AG04449 (cell line): ENCODE results near the gene MAP4K5.
A peak's percentile ranks its signal among the peaks of the same experiment; 100 is the strongest.

ENCODE experiments used
- CTCF ChIA-PET: fragments of 350-600 bp; formaldehyde crosslinking; extraction: SDS; loops from one replicate; lab custom pipeline; 2021; ENCODE audit warnings: antibody characterized with exemption; lab: Yijun Ruan, JAX
- POLR2A ChIA-PET: fragments of 400-600, 350-600 bp; formaldehyde crosslinking; extraction: SDS; loops from one replicate; lab custom pipeline; 2020; ENCODE audit warnings: antibody characterized with exemption, inconsistent platforms; lab: Yijun Ruan, JAX
- DNase-seq: peaks from one replicate; pipeline ENCODE4 v3.0.0-alpha.2; 2010; ENCODE audit warnings: low read depth, low spot score
- H3K4me3 ChIP-seq: 2 replicates; pipeline ENCODE4 v1.5.1; 2011; ENCODE audit warnings: low read depth, mild to moderate bottlenecking, control low read depth, low read length
- TF ChIP-seq, protein P1 (sequence below): IDR thresholded peaks from one replicate; pipeline ENCODE4 v1.5.1; 2011; ENCODE audit warnings: mild to moderate bottlenecking, moderate library complexity, low read length, control low read depth, inconsistent platforms; ENCODE audit not compliant: insufficient read depth; ENCODE audit errors: missing control alignments

The MAP4K5 gene

DNA sequence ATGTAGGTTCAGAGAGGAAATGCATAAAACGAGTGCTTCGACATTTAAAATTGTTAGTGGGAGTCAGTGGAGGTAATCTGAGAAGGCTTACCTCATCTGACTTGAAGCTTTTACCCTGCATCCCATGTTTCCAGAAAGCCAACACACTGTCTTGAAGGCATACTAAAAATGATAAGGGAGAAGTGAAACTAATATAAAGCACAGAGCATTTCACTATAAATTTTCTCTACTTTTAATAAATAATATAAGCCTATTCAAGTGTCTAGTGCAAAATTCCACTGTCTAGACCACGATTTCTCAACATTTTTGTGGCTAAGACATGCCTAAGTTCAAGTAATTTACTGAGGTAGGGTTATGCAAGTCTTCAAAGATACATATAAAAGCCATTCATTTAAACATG, 106.6 kb downstream of the MAP4K5 start:
- ChIA-PET POLR2A (no interaction called here), CTCF (interaction anchor here (1.0 to 2.7 kb wide), 2 partner anchors 8 to 105 kb away, joined by 3 to 10 read pairs; no protein-coding TSS in a partner anchor)
- H3K4me3 ChIP-seq: no peak overlapping the region
- TF ChIP-seq, protein P1, sequence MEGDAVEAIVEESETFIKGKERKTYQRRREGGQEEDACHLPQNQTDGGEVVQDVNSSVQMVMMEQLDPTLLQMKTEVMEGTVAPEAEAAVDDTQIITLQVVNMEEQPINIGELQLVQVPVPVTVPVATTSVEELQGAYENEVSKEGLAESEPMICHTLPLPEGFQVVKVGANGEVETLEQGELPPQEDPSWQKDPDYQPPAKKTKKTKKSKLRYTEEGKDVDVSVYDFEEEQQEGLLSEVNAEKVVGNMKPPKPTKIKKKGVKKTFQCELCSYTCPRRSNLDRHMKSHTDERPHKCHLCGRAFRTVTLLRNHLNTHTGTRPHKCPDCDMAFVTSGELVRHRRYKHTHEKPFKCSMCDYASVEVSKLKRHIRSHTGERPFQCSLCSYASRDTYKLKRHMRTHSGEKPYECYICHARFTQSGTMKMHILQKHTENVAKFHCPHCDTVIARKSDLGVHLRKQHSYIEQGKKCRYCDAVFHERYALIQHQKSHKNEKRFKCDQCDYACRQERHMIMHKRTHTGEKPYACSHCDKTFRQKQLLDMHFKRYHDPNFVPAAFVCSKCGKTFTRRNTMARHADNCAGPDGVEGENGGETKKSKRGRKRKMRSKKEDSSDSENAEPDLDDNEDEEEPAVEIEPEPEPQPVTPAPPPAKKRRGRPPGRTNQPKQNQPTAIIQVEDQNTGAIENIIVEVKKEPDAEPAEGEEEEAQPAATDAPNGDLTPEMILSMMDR: no peak
- peak; percentile 49 for DNase-seq

DNA sequence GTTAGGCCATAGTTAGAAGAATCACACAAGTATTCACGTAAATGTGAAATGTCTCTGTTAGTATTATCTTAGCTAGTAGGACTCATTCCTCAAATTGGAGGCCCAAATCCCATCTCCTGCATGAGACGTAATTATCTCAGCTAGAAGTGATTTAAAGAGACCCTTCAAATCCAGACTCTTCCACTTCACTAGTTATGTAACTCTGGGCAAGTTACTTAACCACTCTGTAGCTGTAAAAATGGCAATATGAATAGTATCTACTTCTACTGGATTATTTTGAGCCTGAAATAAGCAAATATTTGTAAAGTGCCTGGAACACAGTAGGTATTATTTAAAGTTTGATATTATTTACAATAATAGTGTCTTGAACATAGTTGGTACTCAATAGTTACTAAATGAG, 107.3 kb downstream of the MAP4K5 start:
- CTCF ChIA-PET: interaction anchor here (2.7 kb wide), 1 partner anchor 104 kb away, joined by 10 read pairs; no protein-coding TSS in a partner anchor

DNA sequence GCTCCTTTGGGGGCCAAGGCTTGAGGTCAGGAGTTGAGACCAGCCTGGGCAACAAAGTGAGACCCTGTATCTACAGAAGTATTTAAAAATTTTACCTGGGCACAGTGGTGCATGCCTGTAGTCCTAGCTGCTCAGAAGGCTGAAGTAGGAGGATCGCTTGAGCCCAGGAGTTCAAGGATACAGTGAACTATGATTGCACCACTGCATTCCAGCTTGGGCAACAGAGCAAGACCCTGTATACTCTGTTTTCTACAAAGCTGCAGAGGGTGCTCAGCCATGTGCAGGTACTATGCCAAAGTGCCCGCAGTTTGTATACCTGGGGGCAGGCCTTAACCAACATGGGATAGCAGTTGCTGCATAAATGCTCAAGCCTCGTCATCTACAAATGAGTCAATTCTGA, 108.8 kb downstream of the MAP4K5 start:
- CTCF ChIA-PET: interaction anchor here (1.1 to 1.3 kb wide), 2 partner anchors 81 to 105 kb away, joined by 3 read pairs; no protein-coding TSS in a partner anchor

More for the DNA sequence above, 107.3 kb downstream of the MAP4K5 start:
- no peak for DNase-seq
- POLR2A ChIA-PET: no interaction called here
- TF ChIP-seq, protein P1: no peak
- H3K4me3 ChIP-seq: no peak overlapping the region

DNA sequence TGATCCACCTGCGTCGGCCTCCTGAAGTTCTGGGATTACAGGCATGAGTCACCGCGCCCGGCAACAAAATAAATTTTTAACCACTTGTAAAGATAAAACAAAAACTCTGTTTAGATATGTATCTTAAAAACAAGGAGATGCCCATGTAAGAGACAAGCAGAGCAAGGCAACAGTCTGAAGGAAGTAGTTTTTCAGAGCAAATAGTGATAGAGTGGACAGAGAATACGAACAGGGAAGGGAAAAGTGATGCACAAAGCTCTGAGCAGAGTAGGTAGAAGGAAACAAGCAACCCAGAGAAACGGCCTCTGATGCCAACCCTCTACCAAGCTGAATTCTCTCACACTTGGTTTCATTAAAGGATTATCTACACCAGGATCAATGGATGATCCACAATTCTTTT, 110.9 kb downstream of the MAP4K5 start:
- H3K4me3 ChIP-seq: no peak overlapping the region
- TF ChIP-seq, protein P1: no peak
- no peak for DNase-seq
- POLR2A ChIA-PET: no interaction called here
- CTCF ChIA-PET: interaction anchor here (1.3 kb wide), 1 partner anchor 101 kb away, joined by 5 read pairs; no protein-coding TSS in a partner anchor

More for the DNA sequence above, 108.8 kb downstream of the MAP4K5 start:
- TF ChIP-seq, protein P1: no peak
- H3K4me3 ChIP-seq: no peak overlapping the region
- POLR2A ChIA-PET: no interaction called here
- no peak for DNase-seq

DNA sequence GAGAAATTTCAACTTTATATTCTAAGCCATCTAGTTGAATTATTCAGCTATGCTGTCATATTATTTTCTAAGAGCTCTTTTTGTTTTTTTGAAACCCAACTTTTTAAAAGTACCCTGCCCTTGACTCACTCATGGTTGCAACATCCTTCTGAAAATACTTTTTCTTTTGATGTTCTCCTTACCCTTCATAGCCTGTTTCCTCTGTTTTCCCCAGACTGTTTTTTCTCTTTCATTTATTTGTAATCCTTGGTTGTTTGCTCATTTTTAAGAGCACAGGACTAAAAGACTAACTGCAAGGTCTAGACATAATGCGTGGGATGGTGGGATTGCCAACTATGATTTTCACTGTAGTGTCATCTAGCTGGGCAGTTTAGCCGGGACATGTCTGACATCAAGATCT, 114.5 kb downstream of the MAP4K5 start:
- no peak for DNase-seq
- no peak overlapping the region for H3K4me3 ChIP-seq
- ChIA-PET POLR2A (interaction anchor here (0.6 kb wide), 1 partner anchor 23 kb away, joined by 3 read pairs; no protein-coding TSS in a partner anchor), CTCF (interaction anchor here (0.6 to 2.5 kb wide), 5 partner anchors 8 to 132 kb away, joined by 3 to 6 read pairs (median 4); partner anchors contain the start of gene MAP4K5)
- TF ChIP-seq, protein P1: no peak

DNA sequence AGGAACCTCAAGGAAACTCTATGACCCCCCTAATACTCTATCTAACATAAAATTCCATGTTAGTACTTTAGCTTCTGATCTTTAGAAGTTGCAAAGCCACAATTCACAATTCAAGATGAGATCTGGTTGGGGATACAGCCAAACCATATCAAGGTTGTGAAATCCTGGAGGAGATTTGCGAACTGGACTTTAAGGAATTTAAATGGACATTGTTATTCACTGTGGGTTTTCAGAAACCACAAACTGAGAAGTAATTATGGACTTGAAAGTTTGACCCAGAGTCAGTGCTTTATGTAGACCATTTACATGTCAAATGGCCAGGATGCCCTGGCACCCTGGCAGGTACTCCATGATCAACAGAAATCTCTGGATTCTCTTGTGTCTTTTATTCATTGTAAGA, 121.4 kb downstream of the MAP4K5 start:
- ChIA-PET CTCF (interaction anchor here (1.3 to 1.8 kb wide), 3 partner anchors 11 to 89 kb away, joined by 4 to 5 read pairs (median 4); no protein-coding TSS in a partner anchor), POLR2A (interaction anchor here (0.6 kb wide), 1 partner anchor 19 kb away, joined by 3 read pairs; no protein-coding TSS in a partner anchor)
- DNase-seq: peak; percentile 50
- TF ChIP-seq, protein P1: no peak
- no peak overlapping the region for H3K4me3 ChIP-seq
